ENCODE data around the gene ZNF317. TPM values are rescaled to one million over a fixed set of nuclear protein-coding genes. Genes with fewer than 3 reads are reported as not detected.

ZNF317 gene
- total and polyA plus RNA-seq, 2 of the 13 experiments (the other 11 are each of a cell fraction or from before 2014, with no cell fraction given): 14.0 to 27.9 TPM

DNA sequence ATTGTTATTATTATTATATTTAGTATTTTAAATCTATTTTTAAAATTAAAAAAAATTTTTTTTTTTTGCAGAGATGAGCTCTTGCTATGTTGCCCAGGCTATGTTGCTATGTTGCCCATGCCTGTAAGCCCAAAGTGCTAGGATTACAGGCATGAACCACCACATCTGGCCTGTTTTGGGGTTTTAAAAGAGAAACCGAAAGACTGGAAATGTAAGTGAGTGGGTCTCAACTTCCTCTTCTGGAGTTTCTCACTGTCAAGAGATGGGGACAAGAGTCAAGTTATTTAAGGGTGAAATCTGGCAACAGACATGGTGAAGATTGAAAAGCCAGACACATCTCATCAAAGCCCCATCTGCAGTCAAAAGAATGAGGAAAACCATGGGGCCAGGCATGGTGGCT, 9.2 kb upstream of the ZNF317 start:
- H3K4me2 ChIP-seq (ENCODE audit: low read depth, low read length): no peak overlapping the region
- in situ Hi-C loops (cut with HindIII; ENCODE audit: extremely low pct_ligation_motif_present, low pct_unique_long_range_greater_than_20kb): loop anchor here (25.0 kb wide), 1 partner anchor 656 kb away; no protein-coding TSS in a partner anchor
- POLR2A ChIA-PET: no interaction called here

DNA sequence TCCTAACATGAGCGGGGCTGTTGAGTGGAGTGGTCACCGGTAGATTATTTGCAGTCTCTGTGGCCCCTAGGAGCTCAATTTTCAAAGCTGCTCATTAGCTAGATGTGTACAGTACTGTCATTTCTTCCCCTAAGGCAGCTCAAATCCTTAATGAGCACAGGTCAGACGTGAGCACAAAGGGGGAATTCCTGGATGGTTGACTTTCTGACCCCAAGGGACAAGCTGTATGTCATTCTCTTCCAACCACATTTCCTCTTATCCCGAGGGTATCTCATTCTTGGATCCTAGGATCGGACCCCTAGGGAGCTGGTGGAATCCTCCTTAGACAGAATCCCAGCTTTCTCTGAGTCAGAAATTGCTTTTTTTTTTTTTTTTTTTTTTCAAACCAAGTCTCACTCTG, 7.8 kb upstream of the ZNF317 start:
- intact Hi-C loops (cut with micrococcal nuclease; ENCODE audit: unreplicated experiment) (loop anchor here (10.0 kb wide), 2 partner anchors 302 to 452 kb away; partner anchors contain the start of genes ZNF121 and ZNF266), in situ Hi-C loops (cut with HindIII; ENCODE audit: extremely low pct_ligation_motif_present, low pct_unique_long_range_greater_than_20kb) (loop anchor here (25.0 kb wide), 1 partner anchor 655 kb away; no protein-coding TSS in a partner anchor)
- no peaks in the 10 kb centered on the region for H4K20me1 ChIP-seq (ENCODE audit: insufficient read depth, low read length)
- no peak overlapping the region for H3K4me3 ChIP-seq (replicated peaks in 1 of 3; ENCODE audit: insufficient read depth in 1 of 3, low read depth in 2 of 3, low read length in 3 of 3)
- no peaks in the 10 kb centered on the region for H3K79me2 ChIP-seq (ENCODE audit: insufficient read depth, low read length)
- no TSS peak for BruUV-seq (replicated peaks)
- FAIRE-seq: no peak
- no peaks in the 10 kb centered on the region for H3K4me1 ChIP-seq (ENCODE audit: insufficient read depth, low read length)
- H3K36me3 ChIP-seq (replicated peaks in 1 of 2; ENCODE audit: control insufficient read depth in 1 of 2, insufficient read depth in 2 of 2, low read length in 2 of 2): no peaks in the 10 kb centered on the region
- no peak overlapping the region for H3K9ac ChIP-seq (ENCODE audit: insufficient read depth, low read depth, low read length)
- no peaks in the 10 kb centered on the region for H3K9me3 ChIP-seq (ENCODE audit: low read length)
- DNase-seq (ENCODE audit: low spot score): no peak
- no peak for ATAC-seq
- H3K27me3 ChIP-seq (ENCODE audit: control insufficient read depth in 1 of 2, insufficient read depth in 2 of 2, low read length in 2 of 2): peaks cover 0 to 2% of the 10 kb centered on the region in 2 experiments; a peak in 2 of 5 replicates
- POLR2A ChIA-PET: no interaction called here
- WGBS (ENCODE audit: low lambda C conversion rate): 4% methylated on average over 4 of the region's 5 CpGs
- no peak overlapping the region for H3K4me2 ChIP-seq (ENCODE audit: low read depth, low read length)
- no peak overlapping the region for H2AFZ ChIP-seq (ENCODE audit: low read length)
- TF ChIP-seq ZNF232 (CRISPR knock-in tag; IDR thresholded peaks at IDR 0.05; ENCODE audit: borderline replicate concordance) (no peak), CBX1 (IDR thresholded peaks at IDR 0.05; ENCODE audit: low read depth) (no peak), FOXM1 (CRISPR knock-in tag; IDR thresholded peaks at IDR 0.05) (no peak), ZNF773 (CRISPR knock-in tag; IDR thresholded peaks at IDR 0.05; ENCODE audit: borderline replicate concordance) (no peak), ZNF501 (CRISPR knock-in tag; IDR thresholded peaks at IDR 0.05) (no peak), ZSCAN31 (CRISPR knock-in tag; IDR thresholded peaks at IDR 0.05; ENCODE audit: low read depth) (no peak)
- TF ChIP-seq, protein P1, sequence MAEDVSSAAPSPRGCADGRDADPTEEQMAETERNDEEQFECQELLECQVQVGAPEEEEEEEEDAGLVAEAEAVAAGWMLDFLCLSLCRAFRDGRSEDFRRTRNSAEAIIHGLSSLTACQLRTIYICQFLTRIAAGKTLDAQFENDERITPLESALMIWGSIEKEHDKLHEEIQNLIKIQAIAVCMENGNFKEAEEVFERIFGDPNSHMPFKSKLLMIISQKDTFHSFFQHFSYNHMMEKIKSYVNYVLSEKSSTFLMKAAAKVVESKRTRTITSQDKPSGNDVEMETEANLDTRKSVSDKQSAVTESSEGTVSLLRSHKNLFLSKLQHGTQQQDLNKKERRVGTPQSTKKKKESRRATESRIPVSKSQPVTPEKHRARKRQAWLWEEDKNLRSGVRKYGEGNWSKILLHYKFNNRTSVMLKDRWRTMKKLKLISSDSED (CRISPR knock-in tag; IDR thresholded peaks at IDR 0.05): no peak
- CTCF ChIA-PET (ENCODE audit: low intra/inter-chr PET ratio, low total read pairs): no interaction called here
- no peak overlapping the region for H3K27ac ChIP-seq (ENCODE audit: extremely low read length, insufficient read depth, low read length)

More for the DNA sequence above, 9.2 kb upstream of the ZNF317 start:
- BruUV-seq (replicated peaks): no TSS peak
- no peak for DNase-seq (ENCODE audit: low spot score)
- Histone ChIP-seq H3K36me3 (replicated peaks in 1 of 2; ENCODE audit: control insufficient read depth in 1 of 2, insufficient read depth in 2 of 2, low read length in 2 of 2) (no peaks in the 10 kb centered on the region), H3K4me3 (replicated peaks in 1 of 3; ENCODE audit: insufficient read depth in 1 of 3, low read depth in 2 of 3, low read length in 3 of 3) (no peak overlapping the region), H4K20me1 (ENCODE audit: insufficient read depth, low read length) (no peaks in the 10 kb centered on the region), H3K79me2 (ENCODE audit: insufficient read depth, low read length) (no peaks in the 10 kb centered on the region), H3K27me3 (ENCODE audit: control insufficient read depth in 1 of 2, insufficient read depth in 2 of 2, low read length in 2 of 2) (peaks cover 0 to 2% of the 10 kb centered on the region in 2 experiments; a peak in 2 of 5 replicates), H3K9ac (ENCODE audit: insufficient read depth, low read depth, low read length) (no peak overlapping the region), H3K4me1 (ENCODE audit: insufficient read depth, low read length) (no peaks in the 10 kb centered on the region), H3K27ac (ENCODE audit: extremely low read length, insufficient read depth, low read length) (no peak overlapping the region), H2AFZ (ENCODE audit: low read length) (no peak overlapping the region), H3K9me3 (ENCODE audit: low read length) (no peaks in the 10 kb centered on the region)
- no peak for ATAC-seq
- CTCF ChIA-PET (ENCODE audit: low intra/inter-chr PET ratio, low total read pairs): no interaction called here
- no peak for FAIRE-seq
- intact Hi-C loops (cut with micrococcal nuclease; ENCODE audit: unreplicated experiment): loop anchor here (10.0 kb wide), 2 partner anchors 304 to 454 kb away; partner anchors contain the start of genes ZNF121 and ZNF266
- TF ChIP-seq ARNTL (CRISPR knock-in tag; IDR thresholded peaks at IDR 0.05): no peak
- 89% methylated on average over 1 of the region's 1 CpG for WGBS (ENCODE audit: low lambda C conversion rate)

Measured in HepG2 (cell line).